Activated B cell treated with CpG ODN at 0.5 μM for 24 hours (primary cell): ENCODE measurements around the gene MED15. TPM values are rescaled to one million over a fixed set of nuclear protein-coding genes. Genes with fewer than 3 reads are reported as not detected.

Experiments used
- ATAC-seq: fragments of 200-7000 bp; cut with Tn5 transposase; one replicate; pipeline ENCODE4 v1.10.0; 2021; ENCODE audit warnings: low read depth, mild to moderate bottlenecking, moderate library complexity
- CTCF ChIA-PET: fragments of 350-600 bp; sonication (Branson Sonifier 250); formaldehyde crosslinking; loops from one replicate; lab custom pipeline; 2021; ENCODE audit warnings: antibody characterized with exemption; lab: Charles Lee
- POLR2A ChIA-PET: fragments of 350-600 bp; sonication (Branson Sonifier 250); formaldehyde crosslinking; loops from one replicate; lab custom pipeline; 2021; ENCODE audit warnings: antibody characterized with exemption; lab: Charles Lee
- DNase-seq: peaks from one replicate; pipeline ENCODE4 v3.0.0; 2022
- H3K27ac Mint-ChIP-seq: one replicate; pipeline ENCODE4 v1.8.0; 2020; ENCODE audit warnings: mixed read lengths
- H3K27me3 Mint-ChIP-seq: one replicate; pipeline ENCODE4 v1.8.0; 2021; ENCODE audit warnings: mixed read lengths
- H3K36me3 Mint-ChIP-seq: one replicate; pipeline ENCODE4 v1.8.0; 2021; ENCODE audit warnings: low read depth, mixed read lengths
- H3K4me1 Mint-ChIP-seq: one replicate; pipeline ENCODE4 v1.8.0; 2021; ENCODE audit warnings: mixed read lengths
- H3K4me3 Mint-ChIP-seq: one replicate; pipeline ENCODE4 v1.8.0; 2020; ENCODE audit warnings: mild to moderate bottlenecking, mixed read lengths
- H3K9me3 Mint-ChIP-seq: one replicate; pipeline ENCODE4 v1.8.0; 2020; ENCODE audit warnings: mixed read lengths
- intact Hi-C: fragments of 100-400 bp; cut with micrococcal nuclease; formaldehyde crosslinking; loops from one replicate; pipeline ENCODE4 v1.15.1; 2024
- total RNA-seq: library from RNA; stranded (reverse); gene quantifications from 2 replicates; pipeline ENCODE4 v1.2.3, GENCODE V29; 2022
- TF ChIP-seq, protein P1 (sequence below): fragments of 200-600 bp; IDR thresholded peaks from one replicate; pipeline ENCODE4 v1.8.0; 2022; ENCODE audit warnings: antibody characterized with exemption, mild to moderate bottlenecking

MED15 gene
- total RNA-seq, 1 donor from 2014 or later: 127 TPM

GRCh38 chr22:20559174-20559760, 51.9 kb downstream of the MED15 start:
- DNase-seq (no peak), ATAC-seq (no peak)
- Mint-ChIP-seq H3K9me3 (peaks cover 6% of the 10 kb centered on the region), H3K36me3 (peaks cover 73% of the 10 kb centered on the region), H3K27me3 (no peaks in the 10 kb centered on the region), H3K27ac (no peak overlapping the region), H3K4me1 (peaks cover 16% of the 10 kb centered on the region), H3K4me3 (no peak overlapping the region)
- ChIA-PET POLR2A (no interaction called here), CTCF (no interaction called here)
- intact Hi-C loops: no loop called here
- TF ChIP-seq, protein P1, sequence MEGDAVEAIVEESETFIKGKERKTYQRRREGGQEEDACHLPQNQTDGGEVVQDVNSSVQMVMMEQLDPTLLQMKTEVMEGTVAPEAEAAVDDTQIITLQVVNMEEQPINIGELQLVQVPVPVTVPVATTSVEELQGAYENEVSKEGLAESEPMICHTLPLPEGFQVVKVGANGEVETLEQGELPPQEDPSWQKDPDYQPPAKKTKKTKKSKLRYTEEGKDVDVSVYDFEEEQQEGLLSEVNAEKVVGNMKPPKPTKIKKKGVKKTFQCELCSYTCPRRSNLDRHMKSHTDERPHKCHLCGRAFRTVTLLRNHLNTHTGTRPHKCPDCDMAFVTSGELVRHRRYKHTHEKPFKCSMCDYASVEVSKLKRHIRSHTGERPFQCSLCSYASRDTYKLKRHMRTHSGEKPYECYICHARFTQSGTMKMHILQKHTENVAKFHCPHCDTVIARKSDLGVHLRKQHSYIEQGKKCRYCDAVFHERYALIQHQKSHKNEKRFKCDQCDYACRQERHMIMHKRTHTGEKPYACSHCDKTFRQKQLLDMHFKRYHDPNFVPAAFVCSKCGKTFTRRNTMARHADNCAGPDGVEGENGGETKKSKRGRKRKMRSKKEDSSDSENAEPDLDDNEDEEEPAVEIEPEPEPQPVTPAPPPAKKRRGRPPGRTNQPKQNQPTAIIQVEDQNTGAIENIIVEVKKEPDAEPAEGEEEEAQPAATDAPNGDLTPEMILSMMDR: no peak

GRCh38 chr22:20560716-20561115, 53.3 kb downstream of the MED15 start:
- DNase-seq (no peak), ATAC-seq (no peak)
- peaks cover 16% of the 10 kb centered on the region for H3K4me1 Mint-ChIP-seq
- intact Hi-C loops: no loop called here
- H3K27ac Mint-ChIP-seq: no peak overlapping the region
- H3K4me3 Mint-ChIP-seq: no peak overlapping the region
- H3K36me3 Mint-ChIP-seq: peaks cover 72% of the 10 kb centered on the region
- H3K27me3 Mint-ChIP-seq: no peaks in the 10 kb centered on the region
- POLR2A ChIA-PET: no interaction called here
- CTCF ChIA-PET: interaction anchor here (1.2 kb wide), 1 partner anchor 8 kb away, joined by 3 read pairs; no protein-coding TSS in a partner anchor
- H3K9me3 Mint-ChIP-seq: peaks cover 6% of the 10 kb centered on the region
- TF ChIP-seq, protein P1: no peak

DNA sequence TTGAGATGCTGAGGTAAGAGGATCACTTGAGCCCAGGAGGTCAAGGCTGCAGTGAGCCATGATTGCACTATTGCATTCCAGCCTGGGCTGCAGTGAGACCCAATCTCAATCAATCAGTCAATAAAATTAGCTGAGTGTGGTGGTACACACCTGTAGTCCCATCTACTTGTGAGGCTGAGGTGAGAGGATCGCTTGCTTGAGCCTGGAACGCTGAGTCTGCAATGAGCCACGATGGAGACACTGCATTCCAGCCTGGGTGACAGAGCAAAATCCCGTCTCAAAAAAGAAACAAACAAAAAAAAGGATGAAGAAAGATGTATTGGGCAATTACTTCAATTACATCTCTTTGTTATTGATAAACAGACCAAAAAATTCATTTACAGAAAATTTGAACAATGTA, 54.5 kb downstream of the MED15 start:
- intact Hi-C loops: no loop called here
- POLR2A ChIA-PET: no interaction called here
- peaks cover 6% of the 10 kb centered on the region for H3K9me3 Mint-ChIP-seq
- H3K4me3 Mint-ChIP-seq: no peak overlapping the region
- H3K27ac Mint-ChIP-seq: no peak overlapping the region
- peaks cover 10% of the 10 kb centered on the region for H3K4me1 Mint-ChIP-seq
- TF ChIP-seq, protein P1: no peak
- no peaks in the 10 kb centered on the region for H3K27me3 Mint-ChIP-seq
- CTCF ChIA-PET: interaction anchor here (1.3 kb wide), 1 partner anchor 9 kb away, joined by 3 read pairs; no protein-coding TSS in a partner anchor
- peaks cover 73% of the 10 kb centered on the region for H3K36me3 Mint-ChIP-seq
- ATAC-seq: no peak
- DNase-seq: no peak

- CTCF ChIA-PET: interaction anchor here (0.7 kb wide), 2 partner anchors 113 to 145 kb away, joined by 3 to 4 read pairs; no protein-coding TSS in a partner anchor
- POLR2A ChIA-PET: no interaction called here
- DNase-seq (no peak), ATAC-seq (no peak)
- H3K27ac Mint-ChIP-seq: no peak overlapping the region
- intact Hi-C loops: no loop called here
- H3K4me1 Mint-ChIP-seq: peaks cover under 1% of the 10 kb centered on the region
- peaks cover 6% of the 10 kb centered on the region for H3K9me3 Mint-ChIP-seq
- no peak overlapping the region for H3K4me3 Mint-ChIP-seq
- H3K36me3 Mint-ChIP-seq: peaks cover 73% of the 10 kb centered on the region
- no peaks in the 10 kb centered on the region for H3K27me3 Mint-ChIP-seq
- TF ChIP-seq, protein P1: no peak
Measured at GRCh38 chr22:20562607-20563465, 55.4 kb downstream of the MED15 start.

GRCh38 chr22:20563466-20563906, 56.1 kb downstream of the MED15 start:
- H3K27me3 Mint-ChIP-seq: no peaks in the 10 kb centered on the region
- ATAC-seq (no peak), DNase-seq (no peak)
- ChIA-PET CTCF (interaction anchor here (0.7 to 1.5 kb wide), 12 partner anchors 8 to 168 kb away, joined by 3 to 7 read pairs (median 4); no protein-coding TSS in a partner anchor), POLR2A (no interaction called here)
- peaks cover 6% of the 10 kb centered on the region for H3K9me3 Mint-ChIP-seq
- TF ChIP-seq, protein P1: no peak
- H3K27ac Mint-ChIP-seq: no peak overlapping the region
- H3K36me3 Mint-ChIP-seq: peaks cover 73% of the 10 kb centered on the region
- no peak overlapping the region for H3K4me3 Mint-ChIP-seq
- intact Hi-C loops: no loop called here
- no peaks in the 10 kb centered on the region for H3K4me1 Mint-ChIP-seq
